Karpas-422 (cell line): ENCODE measurements around the gene SLC1A1. TPM values are rescaled to one million over a fixed set of nuclear protein-coding genes. Genes with fewer than 3 reads are reported as not detected.

ENCODE experiments used
- DNase-seq: peaks from one replicate; pipeline ENCODE4 v3.0.0-alpha.2; 2015
- H2AFZ ChIP-seq: fragments of 200-600 bp; sonication (generic); 2 replicates; pipeline ENCODE4 v1.6.1; 2014; ENCODE audit warnings: antibody characterized with exemption, low read length, mixed read lengths
- H3K27ac ChIP-seq: fragments of 200-600 bp; sonication (generic); 2 replicates; pipeline ENCODE4 v1.5.1; 2014; ENCODE audit warnings: mild to moderate bottlenecking, low read length, moderate library complexity
- H3K27me3 ChIP-seq: fragments of 200-600 bp; sonication (generic); 2 replicates; pipeline ENCODE4 v1.6.1; 2014; ENCODE audit warnings: low read length, mixed read lengths
- H3K36me3 ChIP-seq: fragments of 200-600 bp; sonication (generic); 2 replicates; pipeline ENCODE4 v1.6.1; 2014; ENCODE audit warnings: low read length, mixed read lengths; ENCODE audit not compliant: insufficient read depth
- H3K4me1 ChIP-seq: fragments of 200-600 bp; sonication (generic); 2 replicates; pipeline ENCODE4 v1.6.1; 2014; ENCODE audit warnings: mild to moderate bottlenecking, low read length, mixed read lengths
- H3K4me2 ChIP-seq: fragments of 200-600 bp; sonication (generic); 2 replicates; pipeline ENCODE4 v1.6.1; 2014; ENCODE audit warnings: low read length, low read depth, mild to moderate bottlenecking; ENCODE audit not compliant: poor library complexity, severe bottlenecking
- H3K4me3 ChIP-seq: fragments of 200-600 bp; sonication (generic); 2 replicates; pipeline ENCODE4 v1.5.1; 2014; ENCODE audit warnings: mild to moderate bottlenecking, antibody characterized with exemption, low read length, mixed read lengths
- H3K79me2 ChIP-seq: fragments of 200-600 bp; sonication (generic); 2 replicates; pipeline ENCODE4 v1.6.1; 2014; ENCODE audit warnings: mild to moderate bottlenecking, low read length, mixed read lengths
- H3K9ac ChIP-seq: fragments of 200-600 bp; sonication (generic); 2 replicates; pipeline ENCODE4 v1.6.0; 2014; ENCODE audit warnings: low read length
- H3K9me2 ChIP-seq: fragments of 200-600 bp; sonication (generic), shearing (Covaris generic); replicated peaks from 2 replicates; pipeline ENCODE4 v1.6.0; 2014; ENCODE audit warnings: mild to moderate bottlenecking, low read length, moderate library complexity; ENCODE audit not compliant: insufficient read depth
- H3K9me3 ChIP-seq: fragments of 300-700, 200-600 bp; sonication (generic); 2 replicates; pipeline ENCODE4 v1.6.1; 2014; ENCODE audit warnings: low read length, mixed read lengths
- H4K20me1 ChIP-seq: fragments of 200-600 bp; sonication (generic); 2 replicates; pipeline ENCODE4 v1.6.1; 2014; ENCODE audit warnings: mild to moderate bottlenecking, antibody characterized with exemption, low read length, low read depth; ENCODE audit not compliant: insufficient read depth
- total RNA-seq: library from RNA; depleted of rRNA; stranded (reverse); fragments of >200 nt; shearing (Covaris generic); gene quantifications from 2 replicates; pipeline ENCODE4 v1.2.3, GENCODE V29; 2014; ENCODE audit warnings: low replicate concordance

The SLC1A1 gene
- total RNA-seq, 1 experiment from 2014 or later = not detected

DNA sequence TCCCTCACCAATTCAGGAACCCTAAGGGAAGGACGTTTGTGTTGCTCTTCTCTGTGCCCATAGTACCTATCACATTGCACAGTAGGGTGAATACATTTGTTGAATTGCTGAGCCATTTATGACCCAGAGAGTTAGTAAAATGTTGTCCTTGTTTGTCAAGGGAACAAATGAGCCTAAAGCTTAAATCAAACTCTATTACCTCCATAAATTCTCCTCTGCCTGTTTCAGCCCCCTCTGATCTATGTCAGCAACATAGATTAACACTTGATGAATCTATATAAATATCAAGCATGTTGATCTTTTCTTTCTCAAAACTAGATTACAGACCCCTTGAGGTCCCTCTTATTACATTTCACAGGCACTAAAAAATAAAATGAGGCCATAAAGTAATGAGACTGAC lies 7.1 kb downstream of the SLC1A1 start:
- H3K9ac ChIP-seq = no peak overlapping the region
- no peaks in the 10 kb centered on the region for H3K36me3 ChIP-seq
- no peaks in the 10 kb centered on the region for H3K27me3 ChIP-seq
- H4K20me1 ChIP-seq = no peaks in the 10 kb centered on the region
- no peak overlapping the region for H2AFZ ChIP-seq
- no peak for DNase-seq
- no peak overlapping the region for H3K27ac ChIP-seq
- H3K79me2 ChIP-seq = no peaks in the 10 kb centered on the region
- no peaks in the 10 kb centered on the region for H3K4me1 ChIP-seq
- no peak overlapping the region for H3K4me2 ChIP-seq
- no peaks in the 10 kb centered on the region for H3K9me2 ChIP-seq
- no peak overlapping the region for H3K4me3 ChIP-seq
- H3K9me3 ChIP-seq = no peaks in the 10 kb centered on the region

DNA sequence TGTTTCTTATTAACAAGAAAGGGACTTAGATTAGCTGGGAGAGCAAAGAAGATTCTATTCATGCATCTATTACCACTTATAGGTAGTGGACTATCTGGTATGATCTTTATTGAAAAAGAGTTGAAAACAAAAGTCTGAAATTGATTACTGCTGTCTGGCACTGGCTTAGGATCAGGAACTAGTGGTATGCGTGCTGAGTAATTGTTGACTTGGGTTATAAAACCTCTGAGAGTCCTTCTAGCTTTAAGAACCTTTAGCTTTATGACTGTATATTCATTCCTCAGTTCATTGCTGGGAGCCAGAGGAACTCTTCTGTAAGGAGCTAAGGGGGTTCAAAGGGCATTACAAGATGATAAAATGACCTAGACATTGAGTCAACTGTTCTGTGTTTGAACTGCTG lies 7.6 kb downstream of the SLC1A1 start:
- Histone ChIP-seq H3K4me2 (no peak overlapping the region), H3K27me3 (no peaks in the 10 kb centered on the region), H3K9me3 (no peaks in the 10 kb centered on the region), H4K20me1 (no peaks in the 10 kb centered on the region), H3K4me3 (no peak overlapping the region), H3K27ac (no peak overlapping the region), H3K4me1 (no peaks in the 10 kb centered on the region), H3K79me2 (no peaks in the 10 kb centered on the region), H3K9ac (no peak overlapping the region), H3K9me2 (no peaks in the 10 kb centered on the region), H3K36me3 (no peaks in the 10 kb centered on the region), H2AFZ (no peak overlapping the region)
- DNase-seq = no peak

DNA sequence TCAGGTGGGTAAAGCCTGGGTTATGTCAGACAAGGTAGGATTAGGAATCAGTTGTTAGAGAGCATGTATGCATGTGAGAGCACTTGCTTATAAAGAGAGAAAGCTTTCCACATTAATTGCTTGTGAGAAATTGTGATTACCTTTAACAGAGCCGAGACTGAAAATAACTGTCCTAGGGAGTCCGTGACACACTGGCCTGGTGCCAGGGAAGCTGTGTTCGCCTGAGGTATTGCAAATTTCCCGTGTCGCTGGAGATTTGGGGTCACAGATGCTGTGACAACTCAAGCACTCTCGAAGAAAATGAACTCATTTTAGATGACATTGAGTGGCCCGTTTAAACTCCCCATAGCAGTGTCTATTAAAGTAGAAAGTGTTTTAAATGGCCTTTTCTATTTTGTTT lies 9.6 kb downstream of the SLC1A1 start:
- H3K36me3 ChIP-seq = no peaks in the 10 kb centered on the region
- H3K4me2 ChIP-seq = no peak overlapping the region
- no peaks in the 10 kb centered on the region for H4K20me1 ChIP-seq
- no peak overlapping the region for H3K4me3 ChIP-seq
- H3K79me2 ChIP-seq = no peaks in the 10 kb centered on the region
- H3K9me3 ChIP-seq = no peaks in the 10 kb centered on the region
- DNase-seq = no peak
- no peak overlapping the region for H2AFZ ChIP-seq
- H3K9ac ChIP-seq = no peak overlapping the region
- no peak overlapping the region for H3K27ac ChIP-seq
- H3K9me2 ChIP-seq = no peaks in the 10 kb centered on the region
- H3K27me3 ChIP-seq = no peaks in the 10 kb centered on the region
- no peaks in the 10 kb centered on the region for H3K4me1 ChIP-seq

DNA sequence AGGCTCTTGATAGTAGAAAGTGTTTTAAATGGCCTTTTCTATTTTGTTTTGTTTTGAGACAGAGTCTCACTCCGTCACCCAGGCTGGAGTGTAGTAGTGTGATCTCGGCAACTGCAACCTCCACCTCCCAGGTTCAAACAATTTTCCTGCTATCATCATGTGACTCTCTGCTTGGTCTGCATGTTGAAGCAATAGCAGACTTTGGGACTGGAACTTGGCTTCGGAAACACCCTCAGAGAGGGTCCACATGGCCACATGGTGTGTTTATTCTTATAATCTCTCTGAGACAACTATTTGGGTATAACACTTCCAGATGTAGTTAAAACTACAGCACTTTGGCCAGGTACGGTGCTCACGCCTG lies 10.9 kb downstream of the SLC1A1 start:
- H3K9me2 ChIP-seq = no peaks in the 10 kb centered on the region
- no peak overlapping the region for H3K27ac ChIP-seq
- DNase-seq = no peak
- no peaks in the 10 kb centered on the region for H3K9me3 ChIP-seq
- no peaks in the 10 kb centered on the region for H3K4me1 ChIP-seq
- no peak overlapping the region for H3K4me3 ChIP-seq
- H3K79me2 ChIP-seq = no peaks in the 10 kb centered on the region
- no peak overlapping the region for H3K9ac ChIP-seq
- no peaks in the 10 kb centered on the region for H4K20me1 ChIP-seq
- H3K27me3 ChIP-seq = no peaks in the 10 kb centered on the region
- no peak overlapping the region for H3K4me2 ChIP-seq
- H3K36me3 ChIP-seq = no peaks in the 10 kb centered on the region
- no peak overlapping the region for H2AFZ ChIP-seq

DNA sequence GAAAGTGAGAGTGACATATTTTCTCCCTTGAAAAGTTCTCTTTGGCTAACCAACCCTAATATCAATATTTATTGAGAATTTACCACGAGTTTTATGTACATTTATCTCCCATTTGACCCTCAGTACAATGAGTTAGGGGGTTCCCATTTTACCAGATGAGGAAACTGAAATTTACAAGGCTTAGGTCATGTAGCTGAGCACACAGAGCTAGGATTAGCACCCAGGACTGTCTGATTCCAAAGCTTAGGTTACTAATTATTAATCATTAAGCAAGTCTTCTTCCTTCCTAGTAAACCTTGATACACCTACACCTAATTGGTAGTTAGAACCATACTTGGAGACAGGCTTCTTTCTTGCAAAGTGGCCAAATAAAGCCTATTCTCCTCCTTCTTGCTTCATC lies 12.2 kb downstream of the SLC1A1 start:
- no peak overlapping the region for H3K27ac ChIP-seq
- no peak overlapping the region for H2AFZ ChIP-seq
- H3K9ac ChIP-seq = no peak overlapping the region
- H3K36me3 ChIP-seq = no peaks in the 10 kb centered on the region
- H3K4me3 ChIP-seq = no peak overlapping the region
- no peak overlapping the region for H3K4me2 ChIP-seq
- H3K9me2 ChIP-seq = no peaks in the 10 kb centered on the region
- H4K20me1 ChIP-seq = no peaks in the 10 kb centered on the region
- H3K79me2 ChIP-seq = no peaks in the 10 kb centered on the region
- H3K27me3 ChIP-seq = no peaks in the 10 kb centered on the region
- no peak for DNase-seq
- no peaks in the 10 kb centered on the region for H3K9me3 ChIP-seq
- H3K4me1 ChIP-seq = no peaks in the 10 kb centered on the region

DNA sequence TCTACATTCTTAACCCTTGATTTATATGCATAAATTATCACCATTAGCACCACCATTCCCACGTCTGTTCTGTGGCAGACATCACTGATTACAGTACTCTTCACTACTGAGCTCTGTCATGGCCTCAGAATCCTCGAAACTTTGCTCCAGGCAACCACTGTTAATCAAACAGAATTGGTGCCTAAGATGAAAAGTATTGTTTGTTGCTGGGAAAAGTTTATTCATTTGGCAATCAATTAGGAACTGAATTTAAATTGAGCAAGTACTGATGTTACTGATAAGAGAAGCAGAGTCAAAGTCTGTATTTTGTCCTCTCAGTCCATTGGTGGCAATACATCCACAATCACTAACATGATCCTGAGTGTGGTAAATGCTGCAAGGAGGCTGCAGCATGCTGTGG lies 12.8 kb downstream of the SLC1A1 start:
- H3K27ac ChIP-seq = no peak overlapping the region
- no peaks in the 10 kb centered on the region for H3K4me1 ChIP-seq

DNA sequence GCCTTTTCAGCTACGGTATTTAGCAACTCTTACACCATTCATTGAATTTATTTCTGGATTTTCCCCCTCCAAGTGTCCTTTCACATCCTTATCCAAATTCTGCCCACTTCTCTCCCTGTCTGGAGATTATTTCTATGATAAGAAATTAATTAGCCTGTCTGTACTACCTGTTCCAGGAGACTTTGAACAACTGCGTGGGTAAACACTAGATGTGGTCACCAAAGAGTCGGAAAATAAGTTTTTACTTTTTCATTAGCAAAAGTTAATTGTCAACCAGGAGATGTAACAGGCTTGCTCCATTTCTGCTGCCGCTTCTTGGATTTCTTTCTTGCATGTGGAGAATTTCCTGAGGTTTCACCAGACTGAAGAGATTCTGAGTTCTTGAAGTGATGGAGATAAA lies 14.0 kb downstream of the SLC1A1 start:
- DNase-seq = no peak
- Histone ChIP-seq H3K9me2 (no peaks in the 10 kb centered on the region), H3K4me2 (no peak overlapping the region), H4K20me1 (no peaks in the 10 kb centered on the region), H3K79me2 (no peaks in the 10 kb centered on the region), H3K4me3 (no peak overlapping the region), H3K4me1 (no peaks in the 10 kb centered on the region), H3K36me3 (no peaks in the 10 kb centered on the region), H3K27me3 (no peaks in the 10 kb centered on the region), H3K27ac (no peak overlapping the region), H3K9me3 (no peaks in the 10 kb centered on the region), H3K9ac (no peak overlapping the region), H2AFZ (no peak overlapping the region)

More for the DNA sequence above, 12.8 kb downstream of the SLC1A1 start:
- no peaks in the 10 kb centered on the region for H3K36me3 ChIP-seq
- H3K4me3 ChIP-seq = no peak overlapping the region
- no peak overlapping the region for H3K4me2 ChIP-seq
- H4K20me1 ChIP-seq = no peaks in the 10 kb centered on the region
- H3K9me2 ChIP-seq = no peaks in the 10 kb centered on the region
- H3K9me3 ChIP-seq = no peaks in the 10 kb centered on the region
- no peaks in the 10 kb centered on the region for H3K79me2 ChIP-seq
- no peak overlapping the region for H3K9ac ChIP-seq
- H3K27me3 ChIP-seq = no peaks in the 10 kb centered on the region
- DNase-seq = no peak
- H2AFZ ChIP-seq = no peak overlapping the region

DNA sequence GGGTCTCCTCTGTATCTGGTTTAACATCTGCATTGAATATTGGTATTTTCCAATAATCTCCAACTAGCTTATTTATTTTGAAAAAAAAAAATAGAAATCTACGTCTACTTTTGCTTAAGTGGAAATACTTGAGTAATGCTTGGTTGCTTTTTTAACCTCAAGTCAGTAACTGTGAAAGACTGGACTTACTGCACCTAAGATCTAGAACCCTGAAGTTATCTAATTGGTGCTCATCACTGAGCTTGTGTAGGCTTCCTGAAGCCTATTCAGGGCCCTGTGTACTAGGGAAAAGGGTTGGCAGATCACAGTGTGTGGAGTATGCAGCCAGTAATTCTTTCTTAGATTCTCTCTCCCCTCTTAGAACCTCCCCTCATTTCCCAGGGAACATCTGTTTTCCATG lies 16.2 kb downstream of the SLC1A1 start:
- no peaks in the 10 kb centered on the region for H3K4me1 ChIP-seq
- H3K9ac ChIP-seq = no peak overlapping the region
- no peak overlapping the region for H3K4me3 ChIP-seq
- no peaks in the 10 kb centered on the region for H3K27me3 ChIP-seq
- no peaks in the 10 kb centered on the region for H4K20me1 ChIP-seq
- no peaks in the 10 kb centered on the region for H3K36me3 ChIP-seq
- no peak for DNase-seq
- no peak overlapping the region for H3K4me2 ChIP-seq
- H3K9me2 ChIP-seq = no peaks in the 10 kb centered on the region
- H2AFZ ChIP-seq = no peak overlapping the region
- H3K27ac ChIP-seq = no peak overlapping the region
- H3K79me2 ChIP-seq = no peaks in the 10 kb centered on the region
- H3K9me3 ChIP-seq = no peaks in the 10 kb centered on the region
